Activated T-cell treated with anti-CD3 and anti-CD28 coated beads for 1 hour (primary cell): Measurements from ENCODE around the gene COPB1.

Experiments
- DNase-seq: peaks from one replicate; pipeline ENCODE4 v3.0.0-alpha.2; 2020; ENCODE audit warnings: low read depth

COPB1 gene

DNA sequence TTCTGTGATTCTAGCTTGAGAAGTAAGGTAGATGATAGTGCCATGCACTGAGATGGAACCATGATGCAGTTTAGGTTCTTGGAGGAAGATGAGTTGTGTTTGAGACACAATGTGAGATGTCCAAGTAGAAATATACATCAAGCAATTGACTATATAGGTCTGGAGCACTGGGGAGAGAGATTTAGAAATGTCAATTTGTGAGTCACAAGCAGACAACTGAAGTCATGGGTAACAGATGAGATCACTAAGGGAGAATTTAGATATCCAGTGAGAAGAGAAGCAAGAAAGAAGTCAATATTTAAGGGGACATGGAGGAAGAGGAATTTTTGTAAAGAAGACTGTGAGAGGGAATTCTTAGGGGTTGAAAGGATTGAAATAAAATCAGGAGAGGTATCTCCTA lies 75.5 kb downstream of the COPB1 start:
- no peak for DNase-seq

DNA sequence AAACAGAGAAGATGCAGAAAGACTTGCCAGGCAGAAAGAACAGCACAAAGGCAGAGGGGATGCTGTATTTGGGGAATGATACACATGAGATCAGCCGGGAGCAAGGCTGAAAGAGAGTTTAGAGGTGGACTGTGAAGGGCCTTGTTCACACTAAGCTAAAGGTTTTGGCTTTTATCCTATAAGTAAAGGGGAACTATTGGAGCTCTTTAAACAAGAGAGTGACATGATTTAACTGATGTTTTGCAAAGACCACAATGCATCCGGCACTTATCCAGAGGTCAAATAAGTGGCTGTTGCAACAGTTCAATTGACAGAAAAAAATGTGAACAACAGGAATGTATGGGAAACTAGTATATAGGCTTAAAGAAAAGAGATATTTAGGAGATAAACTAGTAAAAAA lies 76.0 kb downstream of the COPB1 start:
- DNase-seq, result no peak

DNA sequence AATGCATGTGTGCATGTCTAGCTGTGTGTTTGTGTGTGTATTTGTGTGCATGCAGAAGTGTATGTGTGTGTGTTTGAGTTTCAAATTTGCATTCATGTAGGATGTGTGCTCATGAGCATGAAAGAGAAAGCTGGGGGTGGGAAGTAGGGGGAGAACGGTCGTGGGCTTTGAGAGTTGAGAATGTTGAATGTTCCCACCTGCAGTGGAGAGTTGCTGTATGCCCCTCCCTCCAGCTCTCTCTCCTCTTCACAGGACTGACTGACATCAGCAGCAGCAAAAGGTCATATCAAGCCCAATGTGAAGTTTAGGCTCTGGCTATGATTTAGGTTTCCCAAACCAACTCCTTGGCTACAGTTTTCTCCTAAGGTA lies 76.8 kb downstream of the COPB1 start:
- DNase-seq, result no peak

DNA sequence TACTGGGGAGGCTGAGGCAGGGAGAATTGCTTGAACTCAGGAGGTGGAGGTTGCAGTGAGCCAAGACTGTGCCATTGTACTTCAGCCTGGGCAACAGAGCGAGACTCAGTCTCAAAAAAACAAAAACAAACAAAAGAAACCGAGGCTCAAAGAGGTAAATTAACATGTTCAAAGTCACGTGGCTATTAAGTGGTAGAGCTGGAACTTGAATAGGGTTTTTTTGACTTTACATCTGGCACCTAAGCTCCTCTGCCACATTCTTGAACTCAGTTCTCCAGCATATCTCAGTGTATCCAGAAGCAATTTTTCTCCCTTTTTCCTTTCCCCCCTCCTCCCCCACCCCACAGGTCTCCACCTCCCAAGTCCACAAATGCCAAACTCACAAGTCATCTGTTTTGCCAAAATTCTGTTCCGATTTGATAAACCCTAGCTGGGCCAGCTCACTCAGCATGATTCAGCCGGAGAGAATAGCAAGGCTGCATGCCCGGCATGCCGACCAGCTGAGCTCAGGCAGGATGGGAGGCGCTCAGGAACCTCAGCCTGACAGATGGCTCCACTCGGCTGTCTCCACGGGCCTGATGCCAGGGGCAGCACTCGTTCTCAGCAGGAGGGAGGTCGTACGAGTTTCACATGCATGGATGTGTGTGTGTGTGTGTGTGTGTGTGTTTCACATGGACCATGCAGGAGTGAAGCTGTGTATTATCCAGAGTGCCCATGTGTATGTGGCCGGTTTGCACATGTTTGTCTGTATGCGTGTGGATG lies 77.4 kb downstream of the COPB1 start:
- DNase-seq, result no peak

DNA sequence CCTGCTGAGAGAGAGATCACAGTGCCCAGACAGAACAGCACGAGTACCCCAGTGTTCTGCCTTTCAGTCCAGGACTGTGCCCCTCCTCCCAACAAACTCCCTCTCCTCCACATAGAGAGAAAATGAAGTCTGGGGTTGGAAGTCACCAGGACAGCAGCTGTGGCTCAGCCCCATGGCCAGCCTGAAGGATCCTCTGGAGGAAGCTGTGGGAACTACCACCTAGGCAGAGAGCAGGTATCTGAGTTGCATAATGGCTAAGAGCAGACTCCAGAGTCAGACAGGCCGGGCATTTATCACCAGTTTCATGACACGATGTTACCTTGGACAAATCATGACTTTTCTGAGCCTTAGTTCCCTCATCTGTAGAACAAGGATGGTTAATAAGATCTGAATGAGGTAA lies 79.4 kb downstream of the COPB1 start:
- no peak for DNase-seq

DNA sequence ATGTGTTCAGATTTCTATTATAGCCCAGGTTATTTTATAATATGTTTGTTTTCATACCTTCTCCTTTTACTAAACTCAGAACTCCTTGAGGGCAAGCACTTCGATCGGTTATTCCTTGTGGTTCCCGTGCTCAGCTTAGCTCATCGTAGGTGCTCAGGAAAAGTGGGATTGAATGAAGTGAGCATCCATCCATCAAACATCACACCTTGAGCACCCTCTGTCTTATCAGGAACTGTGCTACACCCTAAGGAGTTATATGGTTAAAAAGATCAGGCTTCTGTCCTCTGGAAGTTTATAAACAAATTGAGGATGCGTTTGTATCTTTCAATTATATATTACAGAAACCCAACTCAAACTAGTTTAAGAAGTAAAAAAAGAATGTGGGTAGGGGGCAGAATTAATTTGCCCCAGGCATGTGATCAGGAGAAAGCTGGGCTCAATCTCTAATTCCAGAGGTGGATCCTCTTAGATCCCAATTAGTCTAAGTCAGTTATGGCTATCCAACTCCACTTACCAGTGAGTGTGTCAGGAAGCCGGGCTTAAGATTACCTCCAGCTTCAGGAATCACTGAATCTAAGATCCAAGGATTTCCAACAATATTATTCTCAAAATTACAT lies 80.7 kb downstream of the COPB1 start:
- no peak for DNase-seq

DNA sequence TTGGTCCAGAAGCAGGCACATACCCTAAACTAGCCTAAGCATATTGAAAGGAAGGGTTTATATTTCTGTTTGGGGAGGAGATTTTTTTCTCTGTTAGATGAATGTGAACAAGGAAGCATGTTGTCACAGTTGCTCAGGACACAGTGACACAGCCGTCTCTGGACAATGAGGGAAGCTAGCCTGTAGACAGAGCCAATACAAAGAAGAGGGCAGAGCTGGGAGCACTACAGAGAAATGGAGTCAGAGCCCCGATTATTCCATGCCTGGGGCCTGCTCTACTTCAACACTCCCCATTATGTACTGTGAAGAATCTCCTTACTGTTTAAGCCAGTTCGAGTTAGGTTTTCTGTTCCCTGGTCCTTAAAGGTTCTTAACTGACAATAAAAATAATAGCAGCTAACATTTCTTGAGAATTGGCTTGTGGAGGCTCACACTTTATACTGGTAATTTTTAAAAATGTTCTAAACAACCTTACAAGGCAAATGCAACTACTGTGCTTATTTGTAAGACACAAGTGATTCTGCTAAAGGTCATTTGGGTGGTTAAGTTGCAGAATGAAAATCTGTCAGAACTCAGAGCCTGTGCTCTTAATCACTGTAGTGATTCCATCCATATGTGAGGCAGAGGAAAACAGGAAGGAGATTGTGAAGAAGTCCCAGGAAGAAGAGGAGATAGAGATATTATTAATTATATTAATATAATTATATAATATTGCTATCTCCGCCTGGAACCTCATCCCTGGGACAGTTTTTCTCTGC lies 81.8 kb downstream of the COPB1 start:
- no peak for DNase-seq

DNA sequence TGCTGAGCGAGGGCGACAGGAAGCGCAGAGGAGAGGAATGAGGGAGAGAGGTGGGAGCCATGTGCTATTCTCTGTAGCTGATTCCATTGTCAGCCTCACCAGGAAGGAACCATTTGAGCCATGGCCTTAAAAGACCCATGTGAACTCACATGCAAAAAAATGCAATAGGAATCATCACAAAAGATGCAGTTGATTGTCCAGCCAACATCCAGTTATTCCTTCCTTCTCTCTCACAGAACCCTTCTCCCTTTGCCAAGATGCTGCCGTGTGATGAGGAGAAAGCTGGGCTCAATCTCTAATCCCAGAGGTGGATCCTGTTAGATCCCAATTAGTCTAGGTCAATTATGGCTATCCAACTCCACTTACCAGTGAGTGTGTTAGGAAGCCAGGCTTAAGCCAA lies 82.4 kb downstream of the COPB1 start:
- no peak for DNase-seq

DNA sequence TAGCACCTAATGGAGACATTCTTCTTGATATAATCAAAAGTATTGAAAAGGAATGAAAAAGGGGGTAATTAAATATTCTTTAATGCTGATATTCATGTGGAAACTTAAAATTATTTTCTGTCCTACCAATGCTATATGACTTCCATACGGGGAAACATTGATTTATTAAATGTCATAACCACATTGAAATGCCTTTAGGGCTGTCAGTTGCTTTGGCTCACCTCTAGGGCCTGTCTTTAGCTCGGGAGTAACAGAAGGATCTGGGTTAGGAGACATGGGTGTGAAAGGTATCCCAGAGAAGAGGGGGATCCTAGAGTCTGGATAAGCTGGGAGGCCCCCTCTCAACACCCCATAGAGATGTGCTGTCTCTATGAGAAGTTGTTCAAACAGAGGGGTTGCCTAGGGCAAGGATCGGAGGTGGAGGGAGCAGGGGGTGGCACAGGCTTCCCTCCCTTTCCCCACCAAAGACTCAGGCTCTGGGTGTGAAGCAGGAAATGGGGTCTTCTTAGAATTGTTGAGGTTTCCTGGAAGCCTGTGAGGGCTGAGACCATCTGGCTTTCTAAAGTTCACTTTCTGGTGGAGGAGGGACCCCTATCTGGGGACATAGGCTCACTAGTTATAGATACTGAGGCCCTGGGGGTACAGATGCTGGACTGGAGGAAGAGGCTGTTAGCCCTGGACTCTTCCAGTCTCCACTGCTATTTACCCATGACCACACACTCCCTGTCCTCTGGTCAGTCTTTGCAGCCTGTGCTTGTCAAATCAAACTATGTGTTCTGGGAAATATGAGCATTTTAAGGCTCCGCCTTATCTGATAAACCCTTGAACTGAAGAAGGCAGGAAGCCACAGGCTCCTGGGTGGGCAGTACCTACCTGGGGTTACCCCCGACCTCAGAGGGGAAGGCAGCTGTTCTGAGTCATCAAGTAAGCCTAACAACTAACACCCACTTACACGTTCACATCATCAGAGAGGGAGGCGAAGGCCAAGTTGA lies 84.8 kb downstream of the COPB1 start:
- DNase-seq, result peak; percentile 46

DNA sequence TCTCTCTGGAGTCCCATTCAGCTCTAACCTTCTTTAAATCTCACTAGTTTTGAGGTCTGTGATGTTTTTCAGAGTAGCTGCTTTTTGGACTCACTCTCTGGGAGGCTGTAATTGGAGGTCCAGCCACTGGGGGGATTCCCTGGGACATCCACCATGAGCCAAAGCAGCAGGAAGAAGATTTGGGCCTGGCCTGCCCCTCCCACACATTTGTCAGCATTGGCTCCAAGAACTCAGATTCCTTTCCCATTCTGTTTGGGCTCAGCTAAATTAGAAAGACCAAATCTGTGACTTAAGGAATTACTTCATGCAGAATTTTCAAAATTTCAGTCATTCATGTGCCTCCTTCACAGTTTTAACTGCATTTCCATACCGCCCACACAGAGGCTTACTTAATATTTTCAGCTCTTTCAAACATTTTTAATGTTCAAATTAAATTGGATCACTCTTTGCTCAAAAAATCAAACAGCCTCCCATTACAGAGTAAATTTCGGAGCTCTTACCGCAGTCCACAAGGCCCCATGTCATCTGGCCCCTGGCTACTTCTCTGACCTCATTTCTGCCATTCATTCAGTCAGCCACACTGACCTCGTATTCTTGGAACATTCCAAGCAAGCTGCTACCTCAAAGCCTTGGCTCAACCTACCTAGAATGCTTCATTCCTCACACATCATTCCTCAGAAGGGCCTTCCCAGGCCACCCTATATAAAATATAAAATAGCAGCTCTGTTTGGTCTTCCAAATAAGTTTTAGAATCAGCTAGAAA lies 86.1 kb downstream of the COPB1 start:
- DNase-seq, result no peak

DNA sequence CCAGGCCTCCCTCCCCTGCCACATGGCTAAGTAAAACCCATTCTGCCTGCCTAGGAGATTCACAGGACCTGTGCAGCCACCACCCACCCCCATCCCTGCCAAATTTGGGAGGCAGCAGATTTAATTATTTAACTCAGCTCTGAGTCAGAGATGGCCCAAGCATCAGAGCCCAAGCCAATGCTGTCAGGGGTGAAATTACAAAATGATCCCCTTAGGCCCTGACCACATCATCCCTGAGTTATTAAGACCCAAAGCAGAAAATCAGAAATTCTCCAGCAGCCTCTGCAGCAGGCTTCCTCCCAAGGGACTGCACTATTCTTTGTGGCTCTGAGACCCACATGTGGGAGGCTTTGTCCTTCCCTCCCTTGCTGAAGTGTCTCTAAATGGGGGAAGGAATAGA lies 87.8 kb downstream of the COPB1 start:
- DNase-seq, result no peak

DNA sequence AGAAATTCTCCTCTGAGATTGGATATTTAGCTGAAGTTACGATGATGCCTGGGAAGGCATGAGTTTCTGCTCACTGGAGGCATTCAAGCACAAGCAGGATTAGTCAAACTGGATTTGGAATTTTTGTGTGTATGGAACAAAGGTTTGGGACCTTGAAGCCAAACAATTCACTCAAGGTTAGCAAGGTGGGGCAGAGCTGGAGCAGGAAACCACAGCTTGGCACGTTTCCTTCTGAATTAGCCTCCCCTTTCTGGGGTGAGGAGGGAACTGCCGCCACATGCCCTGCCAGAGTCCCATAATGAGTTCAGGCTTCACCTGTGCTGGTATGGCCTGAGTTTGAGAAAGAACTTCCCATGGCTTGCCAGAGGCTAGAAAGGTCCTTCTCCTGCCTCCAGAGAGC lies 89.7 kb downstream of the COPB1 start:
- DNase-seq, result no peak

DNA sequence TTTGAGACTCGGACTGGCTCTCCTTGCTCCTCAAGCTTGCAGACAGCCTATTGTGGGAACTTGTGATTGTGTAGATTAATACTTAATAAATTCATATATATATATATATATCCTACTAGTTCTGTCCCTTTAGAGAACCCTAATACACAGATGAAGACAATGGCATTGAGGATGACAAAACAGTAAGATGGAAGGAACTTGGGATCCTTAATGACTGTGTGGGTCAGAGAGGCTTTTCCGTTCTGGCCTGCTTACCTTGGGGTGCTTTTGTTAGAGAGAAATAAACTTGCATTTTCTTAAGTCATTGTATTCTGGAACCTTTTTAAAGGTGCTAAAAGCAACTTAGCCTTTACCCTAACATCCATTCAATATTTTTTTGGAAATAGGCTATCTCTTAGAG lies 91.0 kb downstream of the COPB1 start:
- no peak for DNase-seq
